Gastrocnemius medialis (tissue), 4 donors: ENCODE results near the gene GALNT18. TPM values are rescaled to one million over a fixed set of nuclear protein-coding genes. Genes with fewer than 3 reads are reported as not detected.

Experiments
- ATAC-seq, 2 donors: fragments of 150-250 bp; one replicate each; pipeline ENCODE4 v1.9.1; 2016
- DNase-seq, 2 donors: peaks; one replicate each; pipeline ENCODE4 v3.0.0-alpha.2; 2019
- H3K27ac ChIP-seq, 4 donors: fragments of 200-600 bp; sonication (generic); 1 replicate in 1 of 4; 2 replicates in 3 of 4; pipeline ENCODE4 v1.5.1; 2016 to 2018; ENCODE audit warnings: mild to moderate bottlenecking in 2 of 4, moderate library complexity in 1 of 4
- H3K27me3 ChIP-seq, 3 donors: fragments of 200-600 bp; sonication (generic) in 2 of 3; 1 replicate in 1 of 3; 2 replicates in 2 of 3; pipeline versions ENCODE4 v1.5.1 to v1.6.0; 2016 to 2019; ENCODE audit warnings: mild to moderate bottlenecking in 1 of 3, moderate library complexity in 1 of 3
- H3K36me3 ChIP-seq, 2 donors: fragments of 200-600 bp; sonication (generic) in 1 of 2; one replicate each; pipeline ENCODE4 v1.5.1; 2017 to 2018
- H3K4me1 ChIP-seq, 2 donors: fragments of 200-600 bp; sonication (generic) in 1 of 2; one replicate each; pipeline ENCODE4 v1.5.1; 2016 to 2017; ENCODE audit warnings: mild to moderate bottlenecking in 2 of 2
- H3K4me3 ChIP-seq, 4 donors: fragments of 200-600 bp; sonication (generic) in 3 of 4; 1 replicate in 1 of 4; 2 replicates in 3 of 4; pipeline ENCODE4 v1.5.1; 2016 to 2019; ENCODE audit warnings: mild to moderate bottlenecking in 2 of 4
- H3K9me3 ChIP-seq, 3 donors: fragments of 200-600 bp; sonication (generic) in 2 of 3; 1 replicate in 1 of 3; 2 replicates in 2 of 3; pipeline ENCODE4 v1.5.1; 2016 to 2019
- CTCF ChIP-seq, 5 experiments: fragments of 450-650 bp in 3 of 5; fragments of 200-600 bp in 2 of 5; sonication (generic) in 2 of 5; IDR thresholded peaks in 4 of 5; conservative IDR thresholded peaks in 1 of 5; 1 replicate in 4 of 5; 2 replicates in 1 of 5; pipeline ENCODE4 v1.5.1; 2016 to 2019; ENCODE audit warnings: antibody characterized with exemption in 5 of 5, mild to moderate bottlenecking in 3 of 5, moderate library complexity in 3 of 5
- POLR2A ChIP-seq, 2 donors: fragments of 450-650 bp; IDR thresholded peaks; one replicate each; pipeline ENCODE4 v1.6.1; 2017; ENCODE audit warnings: antibody characterized with exemption in 2 of 2, mild to moderate bottlenecking in 2 of 2, moderate library complexity in 2 of 2
- in situ Hi-C, 4 donors: fragments of 200-750 bp; cut with MboI; loops; one replicate each; pipeline versions ENCODE4 v1.15.0 to v1.8.0; 2017; ENCODE audit warnings: low sequenced_read_pairs in 4 of 4
- intact Hi-C: fragments of 100-400 bp; cut with DNase I; formaldehyde crosslinking; loops from one replicate; pipeline ENCODE4 v1.15.1; 2023; ENCODE audit warnings: low total_unique reads
- total RNA-seq, 4 donors: library from RNA; depleted of rRNA; stranded (reverse); fragments of >200 nt; gene quantifications; one replicate each; pipeline versions ENCODE4 v1.1.0 to v1.2.3, GENCODE V29; 2016

Gene GALNT18
- total RNA-seq, 4 donors from 2014 or later: 10.5 to 29.2 (median 11.2) TPM

GRCh38 chr11:11306855-11307254 lies 314.9 kb downstream of the GALNT18 start:
- DNase-seq: no peak
- intact Hi-C loops (no loop called here), in situ Hi-C loops (no loop called here)
- no peak for ATAC-seq
- TF ChIP-seq CTCF (IDR thresholded peaks at IDR 0.05 in 4 of 5, conservative IDR thresholded peaks at IDR 0.05 in 1 of 5) (no peak), POLR2A (IDR thresholded peaks at IDR 0.05) (no peak)
- H3K4me3 ChIP-seq: no peak overlapping the region
- no peaks in the 10 kb centered on the region for H3K4me1 ChIP-seq
- no peaks in the 10 kb centered on the region for H3K27me3 ChIP-seq
- no peaks in the 10 kb centered on the region for H3K9me3 ChIP-seq
- no peak overlapping the region for H3K27ac ChIP-seq
- H3K36me3 ChIP-seq: no peaks in the 10 kb centered on the region

GRCh38 chr11:11304550-11304949 lies 317.3 kb downstream of the GALNT18 start:
- intact Hi-C loops (no loop called here), in situ Hi-C loops (no loop called here)
- Histone ChIP-seq H3K36me3 (no peaks in the 10 kb centered on the region), H3K9me3 (no peaks in the 10 kb centered on the region), H3K27ac (no peak overlapping the region), H3K27me3 (no peaks in the 10 kb centered on the region), H3K4me1 (no peaks in the 10 kb centered on the region), H3K4me3 (no peak overlapping the region)
- TF ChIP-seq POLR2A (IDR thresholded peaks at IDR 0.05): no peak
- no peak for TF ChIP-seq CTCF (IDR thresholded peaks at IDR 0.05 in 4 of 5, conservative IDR thresholded peaks at IDR 0.05 in 1 of 5)
- ATAC-seq (no peak), DNase-seq (no peak)

GRCh38 chr11:11302565-11302964 lies 319.2 kb downstream of the GALNT18 start:
- Histone ChIP-seq H3K36me3 (no peaks in the 10 kb centered on the region), H3K27me3 (no peaks in the 10 kb centered on the region), H3K27ac (no peak overlapping the region), H3K4me3 (no peak overlapping the region), H3K4me1 (no peaks in the 10 kb centered on the region), H3K9me3 (no peaks in the 10 kb centered on the region)
- intact Hi-C loops: no loop called here
- DNase-seq (no peak), ATAC-seq (no peak)
- in situ Hi-C loops: no loop called here
- TF ChIP-seq POLR2A (IDR thresholded peaks at IDR 0.05): no peak
- no peak for TF ChIP-seq CTCF (IDR thresholded peaks at IDR 0.05 in 4 of 5, conservative IDR thresholded peaks at IDR 0.05 in 1 of 5)

GRCh38 chr11:11301212-11301611 lies 320.6 kb downstream of the GALNT18 start:
- H3K4me1 ChIP-seq: no peaks in the 10 kb centered on the region
- intact Hi-C loops (no loop called here), in situ Hi-C loops (no loop called here)
- TF ChIP-seq POLR2A (IDR thresholded peaks at IDR 0.05): no peak
- TF ChIP-seq CTCF (IDR thresholded peaks at IDR 0.05 in 4 of 5, conservative IDR thresholded peaks at IDR 0.05 in 1 of 5): no peak
- H3K27ac ChIP-seq: no peak overlapping the region
- no peaks in the 10 kb centered on the region for H3K27me3 ChIP-seq
- no peak overlapping the region for H3K4me3 ChIP-seq
- H3K36me3 ChIP-seq: no peaks in the 10 kb centered on the region
- ATAC-seq: no peak
- DNase-seq: no peak
- H3K9me3 ChIP-seq: no peaks in the 10 kb centered on the region

GRCh38 chr11:11297578-11297977 lies 324.2 kb downstream of the GALNT18 start:
- TF ChIP-seq CTCF (IDR thresholded peaks at IDR 0.05 in 4 of 5, conservative IDR thresholded peaks at IDR 0.05 in 1 of 5) (no peak), POLR2A (IDR thresholded peaks at IDR 0.05) (no peak)
- no peaks in the 10 kb centered on the region for H3K4me1 ChIP-seq
- no peak for DNase-seq
- H3K36me3 ChIP-seq: no peaks in the 10 kb centered on the region
- H3K4me3 ChIP-seq: no peak overlapping the region
- H3K27me3 ChIP-seq: no peaks in the 10 kb centered on the region
- in situ Hi-C loops: no loop called here
- intact Hi-C loops: no loop called here
- no peak overlapping the region for H3K27ac ChIP-seq
- H3K9me3 ChIP-seq: no peaks in the 10 kb centered on the region
- ATAC-seq: no peak
